IMR-90 (cell line): ENCODE measurements around the gene GADL1. TPM values are rescaled to one million over a fixed set of nuclear protein-coding genes. Genes with fewer than 3 reads are reported as not detected.
A peak's percentile ranks its signal among the peaks of the same experiment; 100 is the strongest.

ENCODE experiments used
- ATAC-seq: fragments of 200-7000 bp; cut with Tn5 transposase; 2 replicates; pipeline ENCODE4 v1.9.1; 2020; ENCODE audit warnings: low read depth, mild to moderate bottlenecking, moderate library complexity
- BruUV-seq: library from RNA; stranded (reverse); fragments of 400-500 nt; replicated peaks from 2 replicates; lab custom pipeline; 2021; lab: Mats Ljungman, UMichigan
- CTCF ChIA-PET: fragments of 300-600 bp; formaldehyde crosslinking; extraction: SDS; loops from one replicate; lab custom pipeline; 2021; ENCODE audit warnings: antibody characterized with exemption; lab: Yijun Ruan, JAX
- POLR2A ChIA-PET: fragments of 300-600 bp; sonication (Branson Sonifier 250); formaldehyde crosslinking; loops from one replicate; lab custom pipeline; 2022; ENCODE audit warnings: antibody characterized with exemption; ENCODE audit not compliant: unreplicated experiment; lab: Charles Lee
- DNase-seq: peaks from one replicate; pipeline ENCODE4 v3.0.0; 2013
- H2AFZ ChIP-seq: replicated peaks from 2 replicates; pipeline ENCODE3; 2013; ENCODE audit warnings: low read length, mild to moderate bottlenecking; ENCODE audit not compliant: poor library complexity
- H2AK5ac ChIP-seq: 2 replicates; pipeline ENCODE4 v1.6.1; 2013; ENCODE audit warnings: low read depth, low read length, inconsistent platforms
- H2AK9ac ChIP-seq: replicated peaks from 2 replicates; pipeline ENCODE3; 2013; ENCODE audit warnings: mild to moderate bottlenecking, low read depth, low read length, moderate library complexity; ENCODE audit not compliant: poor library complexity
- H2BK120ac ChIP-seq: 2 replicates; pipeline ENCODE4 v1.6.1; 2013; ENCODE audit warnings: low read depth, low read length, inconsistent platforms
- H2BK15ac ChIP-seq: 3 replicates; pipeline ENCODE4 v1.6.1; 2013; ENCODE audit warnings: low read depth, low read length, inconsistent platforms
- H2BK20ac ChIP-seq: 2 replicates; pipeline ENCODE4 v1.6.1; 2013; ENCODE audit warnings: low read depth, mild to moderate bottlenecking, inconsistent platforms, low read length, moderate library complexity
- H2BK5ac ChIP-seq: 2 replicates; pipeline ENCODE4 v1.6.1; 2013; ENCODE audit warnings: mild to moderate bottlenecking, low read depth, low read length, inconsistent platforms; ENCODE audit not compliant: poor library complexity, severe bottlenecking
- H3K14ac ChIP-seq: replicated peaks from 2 replicates; pipeline ENCODE4 v1.6.1; 2013; ENCODE audit warnings: low read depth, low read length, inconsistent platforms
- H3K18ac ChIP-seq: 2 replicates; pipeline ENCODE4 v1.6.1; 2013; ENCODE audit warnings: low read depth, low read length, control low read depth
- H3K23ac ChIP-seq: 2 replicates; pipeline ENCODE4 v1.6.1; 2013; ENCODE audit warnings: low read depth, low read length, inconsistent platforms
- H3K27ac ChIP-seq: 2 replicates; pipeline ENCODE4 v1.5.1; 2013; ENCODE audit warnings: mild to moderate bottlenecking, control low read depth, low read length; ENCODE audit not compliant: insufficient read depth
- H3K27me3 ChIP-seq: 2 replicates; pipeline ENCODE4 v1.6.1; 2013; ENCODE audit warnings: low read length; ENCODE audit not compliant: control insufficient read depth, insufficient read depth
- H3K36me3 ChIP-seq: 2 replicates; pipeline ENCODE4 v1.6.1; 2013; ENCODE audit warnings: low read length, mixed read lengths; ENCODE audit not compliant: control insufficient read depth, insufficient read depth
- H3K4ac ChIP-seq: 2 replicates; pipeline ENCODE4 v1.6.1; 2013; ENCODE audit warnings: low read depth, low read length, inconsistent platforms
- H3K4me1 ChIP-seq: 2 replicates; pipeline ENCODE4 v1.6.1; 2013; ENCODE audit warnings: low read length, mixed read lengths; ENCODE audit not compliant: control insufficient read depth, insufficient read depth
- H3K4me2 ChIP-seq: 2 replicates; pipeline ENCODE4 v1.6.1; 2013; ENCODE audit warnings: low read depth, mild to moderate bottlenecking, control low read depth, low read length, moderate library complexity
- H3K4me3 ChIP-seq: 2 replicates; pipeline ENCODE4 v1.5.1; 2013; ENCODE audit warnings: low read depth, mild to moderate bottlenecking, control low read depth, low read length, moderate library complexity; ENCODE audit not compliant: insufficient read depth
- H3K56ac ChIP-seq: 2 replicates; pipeline ENCODE4 v1.6.1; 2013; ENCODE audit warnings: low read length, inconsistent platforms; ENCODE audit not compliant: insufficient read depth; ENCODE audit errors: extremely low read depth
- H3K79me1 ChIP-seq, 2 experiments: 2 replicates each; pipeline ENCODE4 v1.6.1; 2013; ENCODE audit warnings: low read length in 2 of 2, inconsistent platforms in 1 of 2, low read depth in 1 of 2
- H3K9ac ChIP-seq: 2 replicates; pipeline ENCODE4 v1.6.1; 2013; ENCODE audit warnings: low read depth, low read length, control low read depth
- H3K9me1 ChIP-seq: 2 replicates; pipeline ENCODE4 v1.6.1; 2013; ENCODE audit warnings: low read length, inconsistent platforms; ENCODE audit not compliant: insufficient read depth
- H3K9me3 ChIP-seq: 2 replicates; pipeline ENCODE4 v1.6.1; 2013; ENCODE audit warnings: low read length; ENCODE audit not compliant: control insufficient read depth, insufficient read depth
- H4K20me1 ChIP-seq: 2 replicates; pipeline ENCODE4 v1.6.1; 2013; ENCODE audit warnings: low read length, inconsistent platforms; ENCODE audit not compliant: insufficient read depth
- H4K5ac ChIP-seq: 2 replicates; pipeline ENCODE4 v1.6.1; 2013; ENCODE audit warnings: mild to moderate bottlenecking, low read depth, low read length, control low read depth
- H4K8ac ChIP-seq, 2 experiments: 2 replicates each; pipeline ENCODE4 v1.6.1; 2013; ENCODE audit warnings: low read depth in 2 of 2, low read length in 2 of 2, control low read depth in 1 of 2, inconsistent platforms in 1 of 2
- H4K91ac ChIP-seq: 2 replicates; pipeline ENCODE4 v1.6.1; 2013; ENCODE audit warnings: low read depth, low read length, inconsistent platforms; ENCODE audit not compliant: insufficient read depth
- BHLHE40 ChIP-seq: fragments of 150-350 bp; IDR thresholded peaks from 2 replicates; pipeline ENCODE4 v1.6.1; 2016; ENCODE audit warnings: mild to moderate bottlenecking, low read depth, low read length
- CEBPB ChIP-seq: IDR thresholded peaks from 2 replicates; pipeline ENCODE4 v1.6.1; 2012; ENCODE audit warnings: low read depth, low read length, improper control_type of control experiment
- FOS ChIP-seq: fragments of 150-350 bp; IDR thresholded peaks from 2 replicates; pipeline ENCODE4 v1.6.1; 2016; ENCODE audit warnings: low read depth, low read length
- MAFK ChIP-seq: IDR thresholded peaks from 2 replicates; pipeline ENCODE4 v1.6.1; 2012; ENCODE audit warnings: low read depth, low read length, improper control_type of control experiment
- MAZ ChIP-seq: IDR thresholded peaks from 2 replicates; pipeline ENCODE4 v1.6.1; 2012; ENCODE audit warnings: low read depth, mild to moderate bottlenecking, low read length, improper control_type of control experiment, moderate library complexity, borderline replicate concordance
- NFE2L2 ChIP-seq: fragments of 150-350 bp; IDR thresholded peaks from 2 replicates; pipeline ENCODE4 v1.6.1; 2016; ENCODE audit warnings: low read depth, mild to moderate bottlenecking, low read length
- RAD21 ChIP-seq: IDR thresholded peaks from 2 replicates; pipeline ENCODE4 v1.6.1; 2012; ENCODE audit warnings: low read length, improper control_type of control experiment
- RCOR1 ChIP-seq: IDR thresholded peaks from 2 replicates; pipeline ENCODE4 v1.6.1; 2012; ENCODE audit warnings: mild to moderate bottlenecking, low read length, improper control_type of control experiment; ENCODE audit not compliant: insufficient replicate concordance
- SMC3 ChIP-seq: fragments of 150-350 bp; IDR thresholded peaks from 2 replicates; pipeline ENCODE4 v1.6.1; 2016; ENCODE audit warnings: low read depth, mild to moderate bottlenecking, antibody characterized with exemption, low read length, moderate library complexity
- WGBS, 2 experiments: methylation state at CpG; one replicate each; pipeline versions ENCODE4 v1.1.5 to v1.1.7; 2013; ENCODE audit warnings: missing lambda C conversion rate in 2 of 2; ENCODE audit not compliant: insufficient read length in 1 of 2; ENCODE audit errors: extremely low coverage in 2 of 2; 5-methylcytosine and 5-hydroxymethylcytosine counted together
- dilution Hi-C: fragments of 300-500 bp; cut with HindIII; formaldehyde crosslinking; loops from one replicate; pipeline ENCODE4 v1.14.3; 2018; ENCODE audit warnings: low sequenced_read_pairs; ENCODE audit not compliant: unreplicated experiment
- in situ Hi-C: fragments of 300-500 bp; cut with MboI; formaldehyde crosslinking; loops from 3 replicates; pipeline ENCODE4 v1.14.3; 2019; ENCODE audit warnings: low sequenced_read_pairs, inconsistent platforms, mixed read lengths
- intact Hi-C: fragments of 100-400 bp; cut with micrococcal nuclease; formaldehyde crosslinking; loops from 2 replicates; pipeline ENCODE4 v1.10.0; 2022
- polyA plus RNA-seq, 3 experiments: library from polyadenylated mRNA; depleted of rRNA; stranded (reverse); fragments of >200 nt; gene quantifications; 2 replicates each; pipeline ENCODE4 v1.2.3, GENCODE V29; 2012; ENCODE audit warnings: low replicate concordance in 1 of 3
- total RNA-seq: library from RNA; depleted of rRNA; stranded (reverse); fragments of >200 nt; gene quantifications from 2 replicates; pipeline ENCODE4 v1.2.3, GENCODE V29; 2012
- TF ChIP-seq, protein P1 (sequence below): conservative IDR thresholded peaks from 2 replicates; pipeline ENCODE4 v1.5.1; 2012; ENCODE audit warnings: mild to moderate bottlenecking, low read depth, low read length, improper control_type of control experiment
- TF ChIP-seq, protein P2 (sequence below): fragments of 150-350 bp; IDR thresholded peaks from 2 replicates; pipeline ENCODE4 v1.6.1; 2017; ENCODE audit warnings: mild to moderate bottlenecking, antibody characterized with exemption, low read length, low read depth

GADL1 gene
- total and polyA plus RNA-seq, 2 of the 4 experiments (the other 2 are of a cell fraction): not detected

DNA sequence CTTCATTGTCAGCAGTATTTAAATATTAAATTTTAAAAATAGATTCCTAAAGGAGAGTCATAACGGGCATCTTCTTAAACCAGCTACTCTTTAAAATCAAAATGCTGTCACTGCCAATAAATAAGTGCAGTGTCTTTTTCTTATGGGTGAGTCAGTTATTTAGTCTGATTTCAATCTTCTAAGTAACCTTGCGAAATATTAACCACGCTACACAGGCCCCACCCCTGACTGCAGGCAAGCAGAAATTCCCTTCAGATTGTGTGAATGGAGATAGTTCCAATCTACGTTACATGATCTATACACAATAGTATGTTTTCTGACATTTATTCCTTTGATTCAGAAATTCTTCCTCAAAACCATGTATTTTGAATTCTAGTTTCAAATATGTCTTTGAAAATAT is 141.5 kb downstream of the GADL1 start:
- intact Hi-C loops (loop anchor here (5.0 kb wide), 2 partner anchors 61 to 551 kb away; no protein-coding TSS in a partner anchor), in situ Hi-C loops (loop anchor here (5.0 kb wide), 1 partner anchor 711 kb away; no protein-coding TSS in a partner anchor), dilution Hi-C loops (no loop called here)
- no peaks in the 10 kb centered on the region for H3K36me3 ChIP-seq
- H3K9me3 ChIP-seq: no peaks in the 10 kb centered on the region
- no peak overlapping the region for H3K4ac ChIP-seq
- peak; percentile 47 for ATAC-seq
- no peak overlapping the region for H2AK9ac ChIP-seq
- H2AK5ac ChIP-seq: no peak overlapping the region
- no peak overlapping the region for H2BK120ac ChIP-seq
- no peaks in the 10 kb centered on the region for H3K27me3 ChIP-seq
- H2BK20ac ChIP-seq: no peak overlapping the region
- no peak overlapping the region for H2BK15ac ChIP-seq
- H4K5ac ChIP-seq: no peak overlapping the region
- H3K4me2 ChIP-seq: no peak overlapping the region
- no peak overlapping the region for H3K56ac ChIP-seq
- WGBS, 2 experiments: no CpG with 5 or more reads among the region's 4 CpGs
- no peak overlapping the region for H3K4me3 ChIP-seq
- no peak overlapping the region for H4K8ac ChIP-seq
- H3K9ac ChIP-seq: no peak overlapping the region
- POLR2A ChIA-PET: no interaction called here
- no peak overlapping the region for H3K27ac ChIP-seq
- H2BK5ac ChIP-seq: no peak overlapping the region
- no peaks in the 10 kb centered on the region for H3K79me1 ChIP-seq
- TF ChIP-seq, protein P1, sequence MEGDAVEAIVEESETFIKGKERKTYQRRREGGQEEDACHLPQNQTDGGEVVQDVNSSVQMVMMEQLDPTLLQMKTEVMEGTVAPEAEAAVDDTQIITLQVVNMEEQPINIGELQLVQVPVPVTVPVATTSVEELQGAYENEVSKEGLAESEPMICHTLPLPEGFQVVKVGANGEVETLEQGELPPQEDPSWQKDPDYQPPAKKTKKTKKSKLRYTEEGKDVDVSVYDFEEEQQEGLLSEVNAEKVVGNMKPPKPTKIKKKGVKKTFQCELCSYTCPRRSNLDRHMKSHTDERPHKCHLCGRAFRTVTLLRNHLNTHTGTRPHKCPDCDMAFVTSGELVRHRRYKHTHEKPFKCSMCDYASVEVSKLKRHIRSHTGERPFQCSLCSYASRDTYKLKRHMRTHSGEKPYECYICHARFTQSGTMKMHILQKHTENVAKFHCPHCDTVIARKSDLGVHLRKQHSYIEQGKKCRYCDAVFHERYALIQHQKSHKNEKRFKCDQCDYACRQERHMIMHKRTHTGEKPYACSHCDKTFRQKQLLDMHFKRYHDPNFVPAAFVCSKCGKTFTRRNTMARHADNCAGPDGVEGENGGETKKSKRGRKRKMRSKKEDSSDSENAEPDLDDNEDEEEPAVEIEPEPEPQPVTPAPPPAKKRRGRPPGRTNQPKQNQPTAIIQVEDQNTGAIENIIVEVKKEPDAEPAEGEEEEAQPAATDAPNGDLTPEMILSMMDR: no peak
- TF ChIP-seq SMC3 (no peak), CEBPB (peak; percentile 97), MAFK (no peak), MAZ (peak; percentile 25; the same call in 1 of the 2 replicates), RAD21 (no peak), RCOR1 (no peak), BHLHE40 (no peak), FOS (peak; percentile 79; the same call in 1 of the 2 replicates), NFE2L2 (no peak)
- TF ChIP-seq, protein P2, sequence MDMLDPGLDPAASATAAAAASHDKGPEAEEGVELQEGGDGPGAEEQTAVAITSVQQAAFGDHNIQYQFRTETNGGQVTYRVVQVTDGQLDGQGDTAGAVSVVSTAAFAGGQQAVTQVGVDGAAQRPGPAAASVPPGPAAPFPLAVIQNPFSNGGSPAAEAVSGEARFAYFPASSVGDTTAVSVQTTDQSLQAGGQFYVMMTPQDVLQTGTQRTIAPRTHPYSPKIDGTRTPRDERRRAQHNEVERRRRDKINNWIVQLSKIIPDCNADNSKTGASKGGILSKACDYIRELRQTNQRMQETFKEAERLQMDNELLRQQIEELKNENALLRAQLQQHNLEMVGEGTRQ: no peak
- no peak overlapping the region for H4K91ac ChIP-seq
- H2AFZ ChIP-seq: no peak overlapping the region
- H3K9me1 ChIP-seq: no peaks in the 10 kb centered on the region
- no peak overlapping the region for H3K18ac ChIP-seq
- H3K4me1 ChIP-seq: peaks cover 2% of the 10 kb centered on the region; the same call in 1 of the 2 replicates
- BruUV-seq: no TSS peak
- DNase-seq: peak; percentile 83
- no peak overlapping the region for H3K14ac ChIP-seq
- CTCF ChIA-PET: no interaction called here
- H4K20me1 ChIP-seq: no peaks in the 10 kb centered on the region
- no peak overlapping the region for H3K23ac ChIP-seq
